ENCODE measurements around the gene RGL3.
A peak's percentile ranks its signal among the peaks of the same experiment; 100 is the strongest.

DNA sequence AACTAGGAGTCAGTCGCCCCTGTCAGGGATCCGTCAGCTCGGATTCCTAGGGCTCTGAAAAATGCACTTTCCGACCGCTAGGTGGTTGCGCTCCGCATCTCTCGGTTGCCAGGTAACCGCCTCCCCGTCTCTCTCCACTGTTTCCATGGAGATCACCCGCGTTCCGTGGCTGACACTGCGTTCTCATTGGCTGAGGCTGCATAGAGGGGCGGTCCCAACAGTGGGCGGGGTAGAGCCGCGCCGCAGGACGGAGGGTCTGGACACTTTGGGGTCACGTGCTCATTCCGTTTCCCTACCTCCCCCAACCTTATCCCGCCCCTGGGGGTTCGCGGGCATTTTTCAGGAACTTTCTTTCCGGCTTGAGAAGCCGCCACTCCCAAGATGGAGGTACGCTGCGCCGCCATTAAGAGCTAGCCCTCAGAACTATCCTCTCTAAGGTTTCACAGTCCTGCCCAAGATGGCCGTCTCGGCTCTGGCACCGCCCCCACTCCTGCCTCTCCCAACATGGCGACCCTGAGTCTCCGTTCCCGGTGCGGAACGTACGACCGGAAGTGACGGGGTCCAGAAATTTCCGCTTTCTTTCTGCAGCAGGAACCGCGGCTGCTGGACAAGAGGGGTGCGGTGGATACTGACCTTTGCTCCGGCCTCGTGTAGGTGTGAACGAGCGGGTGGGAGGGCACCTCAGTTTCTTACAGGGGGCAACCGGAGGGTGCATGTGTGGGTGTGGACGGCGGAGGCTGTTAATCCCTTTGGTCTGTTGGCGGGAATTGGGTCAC lies 16.1 kb upstream of the RGL3 start, which contains the start of the genes ODAD3 and PRKCSH:
- TF ChIP-seq, protein P1, sequence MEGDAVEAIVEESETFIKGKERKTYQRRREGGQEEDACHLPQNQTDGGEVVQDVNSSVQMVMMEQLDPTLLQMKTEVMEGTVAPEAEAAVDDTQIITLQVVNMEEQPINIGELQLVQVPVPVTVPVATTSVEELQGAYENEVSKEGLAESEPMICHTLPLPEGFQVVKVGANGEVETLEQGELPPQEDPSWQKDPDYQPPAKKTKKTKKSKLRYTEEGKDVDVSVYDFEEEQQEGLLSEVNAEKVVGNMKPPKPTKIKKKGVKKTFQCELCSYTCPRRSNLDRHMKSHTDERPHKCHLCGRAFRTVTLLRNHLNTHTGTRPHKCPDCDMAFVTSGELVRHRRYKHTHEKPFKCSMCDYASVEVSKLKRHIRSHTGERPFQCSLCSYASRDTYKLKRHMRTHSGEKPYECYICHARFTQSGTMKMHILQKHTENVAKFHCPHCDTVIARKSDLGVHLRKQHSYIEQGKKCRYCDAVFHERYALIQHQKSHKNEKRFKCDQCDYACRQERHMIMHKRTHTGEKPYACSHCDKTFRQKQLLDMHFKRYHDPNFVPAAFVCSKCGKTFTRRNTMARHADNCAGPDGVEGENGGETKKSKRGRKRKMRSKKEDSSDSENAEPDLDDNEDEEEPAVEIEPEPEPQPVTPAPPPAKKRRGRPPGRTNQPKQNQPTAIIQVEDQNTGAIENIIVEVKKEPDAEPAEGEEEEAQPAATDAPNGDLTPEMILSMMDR (IDR thresholded peaks at IDR 0.05; ENCODE audit: insufficient read depth, low read length), result peak; percentile 95
- TF ChIP-seq POLR2AphosphoS5 (IDR thresholded peaks at IDR 0.05; ENCODE audit: low read depth), result peak; percentile 100
- TF ChIP-seq SPI1 (IDR thresholded peaks at IDR 0.05; ENCODE audit: borderline replicate concordance, low read depth), result no peak; the same call in 1 of the 2 replicates
